GM12878 (cell line): ENCODE results near the gene NT5C2. TPM values are rescaled to one million over a fixed set of nuclear protein-coding genes. Genes with fewer than 3 reads are reported as not detected.

Experiments used
- ATAC-seq: fragments of 200-7000 bp; cut with Tn5 transposase; 3 replicates; pipeline ENCODE4 v1.9.1; 2020; ENCODE audit warnings: mild to moderate bottlenecking, moderate library complexity
- BruUV-seq: library from RNA; stranded (reverse); fragments of 400-500 nt; replicated peaks from 2 replicates; lab custom pipeline; 2021; lab: Mats Ljungman, UMichigan
- CTCF ChIA-PET: fragments of 300-600 bp; sonication (Branson Sonifier 250); formaldehyde crosslinking; extraction: SDS; loops from one replicate; lab custom pipeline; 2021; ENCODE audit warnings: inconsistent platforms; lab: Yijun Ruan, JAX
- POLR2A ChIA-PET: fragments of 350-600 bp; formaldehyde crosslinking; extraction: SDS; loops from one replicate; lab custom pipeline; 2021; ENCODE audit warnings: inconsistent platforms; lab: Charles Lee
- RAD21 ChIA-PET: fragments of 300-600 bp; sonication (Branson Sonifier 250); formaldehyde crosslinking; loops from one replicate; lab custom pipeline; 2023; ENCODE audit warnings: antibody characterized with exemption; ENCODE audit not compliant: unreplicated experiment; lab: Charles Lee
- SMC1A ChIA-PET: fragments of 300-600 bp; sonication (Branson Sonifier 250); formaldehyde crosslinking; loops from one replicate; lab custom pipeline; 2023; ENCODE audit not compliant: unreplicated experiment, uncharacterized antibody; lab: Charles Lee
- DNase-seq: peaks from one replicate; pipeline ENCODE4 v3.0.0-alpha.2; 2011; ENCODE audit warnings: low read depth, low spot score
- FAIRE-seq: peaks from 3 replicates; lab custom pipeline; 2011; peaks lifted over from hg19 to GRCh38; lab: Jason Lieb, UNC
- H2AFZ ChIP-seq: 2 replicates; pipeline ENCODE4 v1.6.0; 2011; ENCODE audit warnings: low read depth, low read length, control low read depth; ENCODE audit not compliant: control insufficient read depth
- H3K27ac ChIP-seq: 2 replicates; pipeline ENCODE4 v1.5.1; 2011; ENCODE audit warnings: control low read depth; ENCODE audit not compliant: control insufficient read depth, insufficient read depth
- H3K27me3 ChIP-seq, 2 experiments: replicated peaks in 1 of 2; 2 replicates each; pipeline versions ENCODE4 v1.6.0 to v1.6.1; 2011; ENCODE audit warnings: low read length in 1 of 2; ENCODE audit not compliant: control insufficient read depth in 2 of 2, insufficient read depth in 2 of 2
- H3K36me3 ChIP-seq, 2 experiments: 2 replicates each; pipeline ENCODE4 v1.5.1; 2011; ENCODE audit warnings: low read length in 1 of 2; ENCODE audit not compliant: control insufficient read depth in 2 of 2, insufficient read depth in 2 of 2
- H3K4me1 ChIP-seq: 2 replicates; pipeline ENCODE4 v1.6.1; 2011; ENCODE audit warnings: mild to moderate bottlenecking, low read length, moderate library complexity, mixed read lengths; ENCODE audit not compliant: control insufficient read depth, insufficient read depth
- H3K4me2 ChIP-seq: 2 replicates; pipeline ENCODE4 v1.6.0; 2011; ENCODE audit warnings: control low read depth; ENCODE audit not compliant: control insufficient read depth, insufficient read depth
- H3K4me3 ChIP-seq: fragments of 200-600 bp; sonication (generic); 2 replicates; pipeline ENCODE4 v1.5.1; 2016
- H3K79me2 ChIP-seq: 2 replicates; pipeline ENCODE4 v1.6.0; 2011; ENCODE audit warnings: low read length; ENCODE audit not compliant: control insufficient read depth, insufficient read depth
- H3K9ac ChIP-seq: 2 replicates; pipeline ENCODE4 v1.8.0; 2011; ENCODE audit warnings: low read length, control low read depth, mixed read lengths; ENCODE audit not compliant: control insufficient read depth, insufficient read depth
- H3K9me3 ChIP-seq: replicated peaks from 3 replicates; pipeline ENCODE4 v1.5.1; 2011; ENCODE audit warnings: mild to moderate bottlenecking, low read length; ENCODE audit not compliant: control insufficient read depth, insufficient read depth
- H4K20me1 ChIP-seq: 2 replicates; pipeline ENCODE4 v1.6.0; 2011; ENCODE audit not compliant: control insufficient read depth, insufficient read depth
- EGR1 ChIP-seq, 2 experiments: IDR thresholded peaks; 1 replicate in 1 of 2; 2 replicates in 1 of 2; pipeline ENCODE4 v1.6.1; 2011 to 2012; ENCODE audit warnings: low read depth in 2 of 2, low read length in 2 of 2, borderline replicate concordance in 1 of 2, mild to moderate bottlenecking in 1 of 2, moderate library complexity in 1 of 2
- LARP7 ChIP-seq: fragments of 450-650 bp; IDR thresholded peaks from 2 replicates; pipeline ENCODE4 v1.6.1; 2017; ENCODE audit warnings: mild to moderate bottlenecking
- NR2F1 ChIP-seq: fragments of 450-650 bp; conservative IDR thresholded peaks from 2 replicates; pipeline ENCODE4 v1.6.1; 2017; ENCODE audit warnings: mild to moderate bottlenecking
- SPI1 ChIP-seq: IDR thresholded peaks from 2 replicates; pipeline ENCODE4 v1.6.1; 2011; ENCODE audit warnings: low read depth, mild to moderate bottlenecking, low read length, moderate library complexity, borderline replicate concordance; ENCODE audit not compliant: insufficient read depth
- WGBS: methylation state at CpG from one replicate; pipeline ENCODE4 v1.1.6; 2016; ENCODE audit warnings: low lambda C conversion rate; ENCODE audit not compliant: insufficient replicate concordance, insufficient coverage; ENCODE audit errors: missing lambda C conversion rate; 5-methylcytosine and 5-hydroxymethylcytosine counted together
- in situ Hi-C: fragments of 300-500 bp; cut with MboI; formaldehyde crosslinking; loops from 9 replicates; pipeline ENCODE4 v1.14.3; 2018; ENCODE audit warnings: mixed read lengths
- intact Hi-C: fragments of 100-400 bp; cut with micrococcal nuclease; formaldehyde crosslinking; loops from one replicate; pipeline ENCODE4 v1.14.2; 2022; ENCODE audit not compliant: unreplicated experiment
- polyA plus RNA-seq, 11 experiments: library from polyadenylated mRNA; depleted of rRNA in 4 of 11; unstranded in 6 of 11; stranded (reverse) in 5 of 11; fragments of >200 nt; fragmentation: Nextera tagmentation in 4 of 11; fragmentation: Illumina TruSeq in 1 of 11; extraction: Ambion mirVana in 4 of 11; extraction: Trizol in 1 of 11; gene quantifications; 1 replicate in 1 of 11; 2 replicates in 10 of 11; pipeline versions ENCODE4 v1.2.1 to v1.2.3, GENCODE V29; 2011 to 2016; ENCODE audit warnings: inconsistent platforms in 2 of 11, missing spikeins in 2 of 11, low read depth in 1 of 11
- total RNA-seq, 4 experiments: library from RNA; depleted of rRNA in 3 of 4; stranded (reverse); fragments of >200 nt in 3 of 4; fragmentation: Illumina TruSeq in 1 of 4; extraction: Trizol in 1 of 4; gene quantifications; 2 replicates each; pipeline versions ENCODE4 v1.2.1 to v1.2.3, GENCODE V29; 2013 to 2021
- TF ChIP-seq, protein P1 (sequence below): IDR thresholded peaks from 2 replicates; pipeline ENCODE4 v1.6.1; 2011; ENCODE audit warnings: borderline replicate concordance, low read depth, mild to moderate bottlenecking, moderate library complexity, low read length; ENCODE audit not compliant: insufficient read depth, poor library complexity, severe bottlenecking
- TF ChIP-seq, protein P2 (sequence below): IDR thresholded peaks from 2 replicates; pipeline ENCODE4 v1.6.1; 2012; ENCODE audit warnings: low read depth, low read length, improper control_type of control experiment
- TF ChIP-seq, protein P3 (sequence below): fragments of 450-650 bp; IDR thresholded peaks from 2 replicates; pipeline ENCODE4 v1.6.1; 2017; ENCODE audit warnings: mild to moderate bottlenecking, moderate library complexity

The NT5C2 gene
- total and polyA plus RNA-seq, 10 of the 15 experiments (the other 5 are each of a cell fraction or from before 2014, with no cell fraction given) = 15.8 to 70.1 (median 56.0) TPM

DNA sequence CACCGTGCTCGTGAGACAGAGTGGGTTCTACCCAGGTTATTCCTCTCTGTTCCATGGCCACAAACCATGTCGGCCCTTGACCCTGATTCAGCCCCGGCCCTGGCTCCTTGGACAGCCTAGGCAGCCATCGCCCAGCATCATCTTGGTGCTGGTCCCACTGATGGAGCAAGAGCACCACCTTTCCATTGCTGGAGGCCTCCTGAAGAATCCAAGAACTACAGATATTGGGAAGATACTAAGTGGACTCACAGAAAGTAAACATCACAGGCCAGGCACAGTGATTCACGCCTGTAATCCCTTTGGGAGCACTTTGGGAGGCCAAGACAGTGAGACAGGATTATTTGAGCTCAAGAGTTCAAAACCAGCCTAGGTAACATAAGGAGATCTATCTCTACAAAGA is 125.1 kb downstream of the NT5C2 start (continued):
- TF ChIP-seq, protein P1, sequence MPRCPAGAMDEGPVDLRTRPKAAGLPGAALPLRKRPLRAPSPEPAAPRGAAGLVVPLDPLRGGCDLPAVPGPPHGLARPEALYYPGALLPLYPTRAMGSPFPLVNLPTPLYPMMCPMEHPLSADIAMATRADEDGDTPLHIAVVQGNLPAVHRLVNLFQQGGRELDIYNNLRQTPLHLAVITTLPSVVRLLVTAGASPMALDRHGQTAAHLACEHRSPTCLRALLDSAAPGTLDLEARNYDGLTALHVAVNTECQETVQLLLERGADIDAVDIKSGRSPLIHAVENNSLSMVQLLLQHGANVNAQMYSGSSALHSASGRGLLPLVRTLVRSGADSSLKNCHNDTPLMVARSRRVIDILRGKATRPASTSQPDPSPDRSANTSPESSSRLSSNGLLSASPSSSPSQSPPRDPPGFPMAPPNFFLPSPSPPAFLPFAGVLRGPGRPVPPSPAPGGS = no peak
- TF ChIP-seq, all 136 proteins: peak for 0

DNA sequence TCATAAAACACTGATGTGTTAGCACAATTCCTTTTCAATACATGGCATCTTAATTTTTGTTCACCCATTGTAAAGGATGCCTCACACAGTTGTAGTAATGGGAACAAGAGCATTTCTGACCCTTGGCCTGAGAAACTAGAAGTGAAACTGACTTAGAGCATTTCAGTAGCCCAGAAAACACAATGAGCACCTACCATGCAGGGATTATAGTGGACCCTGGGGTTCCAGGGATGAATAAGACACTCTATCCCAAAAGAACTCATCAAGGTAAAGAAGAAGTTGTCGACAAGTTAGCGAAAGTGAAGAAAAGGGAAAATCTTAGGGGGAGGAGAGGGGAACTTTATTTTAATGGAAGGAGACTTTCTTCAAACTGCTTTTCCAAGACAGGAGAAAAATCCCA is 125.6 kb downstream of the NT5C2 start:
- ATAC-seq (peak; percentile 69), FAIRE-seq (peak; percentile 7), DNase-seq (no peak)
- RAD21 ChIA-PET = interaction anchor here (0.8 to 3.2 kb wide), 6 partner anchors 10 to 177 kb away, joined by 3 to 49 read pairs (median 6); partner anchors contain the start of gene CNNM2
- SMC1A ChIA-PET = interaction anchor here (0.7 to 8.1 kb wide), 6 partner anchors 12 to 177 kb away, joined by 3 to 164 read pairs (median 4); partner anchors contain the start of gene CNNM2
- WGBS = 84% methylated on average over 2 of the region's 2 CpGs
- BruUV-seq = no TSS peak
- Histone ChIP-seq H4K20me1 (no peaks in the 10 kb centered on the region), H3K27ac (no peak overlapping the region), H2AFZ (no peak overlapping the region), H3K4me3 (no peak overlapping the region), H3K79me2 (no peaks in the 10 kb centered on the region), H3K9me3 (no peaks in the 10 kb centered on the region), H3K4me2 (peak overlapping the region; percentile 13; the same call in 1 of the 2 replicates), H3K27me3 (no peaks in the 10 kb centered on the region), H3K9ac (no peak overlapping the region), H3K4me1 (peaks cover 37% of the 10 kb centered on the region), H3K36me3 (no peaks in the 10 kb centered on the region; a peak in 1 of 4 replicates)
- CTCF ChIA-PET = interaction anchor here (0.9 to 12.0 kb wide), 10 partner anchors 10 to 267 kb away, joined by 3 to 174 read pairs (median 8); partner anchors contain the start of gene CNNM2
- intact Hi-C loops (loop anchor here (10.0 kb wide), 1 partner anchor 343 kb away; no protein-coding TSS in a partner anchor), in situ Hi-C loops (loop anchor here (5.0 kb wide), 2 partner anchors 150 to 235 kb away; partner anchors contain the start of gene CNNM2)
- POLR2A ChIA-PET = interaction anchor here (1.0 to 2.2 kb wide), 3 partner anchors 13 to 150 kb away, joined by 5 to 7 read pairs (median 5); partner anchors contain the start of gene CNNM2
- TF ChIP-seq, protein P2, sequence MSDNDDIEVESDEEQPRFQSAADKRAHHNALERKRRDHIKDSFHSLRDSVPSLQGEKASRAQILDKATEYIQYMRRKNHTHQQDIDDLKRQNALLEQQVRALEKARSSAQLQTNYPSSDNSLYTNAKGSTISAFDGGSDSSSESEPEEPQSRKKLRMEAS = no peak
- TF ChIP-seq SPI1 (peak; percentile 43; the same call in 1 of the 2 replicates), EGR1 (IDR thresholded peaks at IDR 0.05; ENCODE audit: borderline replicate concordance in 1 of 2, low read depth in 2 of 2, low read length in 2 of 2) (no peak), LARP7 (no peak), NR2F1 (peak; percentile 91)
- TF ChIP-seq, protein P1 = no peak
- TF ChIP-seq, protein P3, sequence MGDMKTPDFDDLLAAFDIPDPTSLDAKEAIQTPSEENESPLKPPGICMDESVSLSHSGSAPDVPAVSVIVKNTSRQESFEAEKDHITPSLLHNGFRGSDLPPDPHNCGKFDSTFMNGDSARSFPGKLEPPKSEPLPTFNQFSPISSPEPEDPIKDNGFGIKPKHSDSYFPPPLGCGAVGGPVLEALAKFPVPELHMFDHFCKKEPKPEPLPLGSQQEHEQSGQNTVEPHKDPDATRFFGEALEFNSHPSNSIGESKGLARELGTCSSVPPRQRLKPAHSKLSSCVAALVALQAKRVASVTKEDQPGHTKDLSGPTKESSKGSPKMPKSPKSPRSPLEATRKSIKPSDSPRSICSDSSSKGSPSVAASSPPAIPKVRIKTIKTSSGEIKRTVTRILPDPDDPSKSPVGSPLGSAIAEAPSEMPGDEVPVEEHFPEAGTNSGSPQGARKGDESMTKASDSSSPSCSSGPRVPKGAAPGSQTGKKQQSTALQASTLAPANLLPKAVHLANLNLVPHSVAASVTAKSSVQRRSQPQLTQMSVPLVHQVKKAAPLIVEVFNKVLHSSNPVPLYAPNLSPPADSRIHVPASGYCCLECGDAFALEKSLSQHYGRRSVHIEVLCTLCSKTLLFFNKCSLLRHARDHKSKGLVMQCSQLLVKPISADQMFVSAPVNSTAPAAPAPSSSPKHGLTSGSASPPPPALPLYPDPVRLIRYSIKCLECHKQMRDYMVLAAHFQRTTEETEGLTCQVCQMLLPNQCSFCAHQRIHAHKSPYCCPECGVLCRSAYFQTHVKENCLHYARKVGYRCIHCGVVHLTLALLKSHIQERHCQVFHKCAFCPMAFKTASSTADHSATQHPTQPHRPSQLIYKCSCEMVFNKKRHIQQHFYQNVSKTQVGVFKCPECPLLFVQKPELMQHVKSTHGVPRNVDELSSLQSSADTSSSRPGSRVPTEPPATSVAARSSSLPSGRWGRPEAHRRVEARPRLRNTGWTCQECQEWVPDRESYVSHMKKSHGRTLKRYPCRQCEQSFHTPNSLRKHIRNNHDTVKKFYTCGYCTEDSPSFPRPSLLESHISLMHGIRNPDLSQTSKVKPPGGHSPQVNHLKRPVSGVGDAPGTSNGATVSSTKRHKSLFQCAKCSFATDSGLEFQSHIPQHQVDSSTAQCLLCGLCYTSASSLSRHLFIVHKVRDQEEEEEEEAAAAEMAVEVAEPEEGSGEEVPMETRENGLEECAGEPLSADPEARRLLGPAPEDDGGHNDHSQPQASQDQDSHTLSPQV = no peak
